DOHH2 (cell line): Measurements from ENCODE around the gene DHX29.

Experiments
- EZH2phosphoT487 ChIP-seq: fragments of 200-600 bp; sonication (generic); IDR thresholded peaks from 2 replicates; pipeline ENCODE4 v1.6.1; 2017; ENCODE audit warnings: borderline replicate concordance, mild to moderate bottlenecking, antibody characterized with exemption, low read length, moderate library complexity, mixed read lengths
- TF ChIP-seq, protein P1 (sequence below): fragments of 200-600 bp; sonication (generic); IDR thresholded peaks from one replicate; pipeline ENCODE4 v1.5.1; 2014; ENCODE audit warnings: antibody characterized with exemption, mild to moderate bottlenecking, low read depth, low read length; ENCODE audit not compliant: poor library complexity, severe bottlenecking

DNA sequence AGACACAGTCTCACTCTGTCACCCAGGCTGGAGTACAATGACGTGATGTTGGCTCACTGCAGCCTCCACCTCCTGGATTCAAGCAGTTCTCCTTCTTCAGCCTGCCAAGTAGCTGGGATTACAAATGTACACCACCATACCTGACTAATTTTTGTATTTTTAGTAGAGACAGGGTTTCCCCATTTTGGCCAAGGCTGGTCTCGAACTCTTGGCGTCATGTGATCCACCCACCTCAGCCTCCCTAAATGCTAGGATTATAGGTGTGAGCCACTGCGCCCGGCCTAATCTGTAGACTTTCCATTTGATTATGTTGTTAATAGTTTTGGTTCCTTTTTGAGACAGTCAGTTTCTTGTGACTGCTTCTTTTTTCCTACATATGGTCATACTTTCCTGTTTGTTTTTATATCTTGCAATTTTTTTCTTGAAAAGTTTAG is 31.3 kb upstream of the DHX29 start:
- TF ChIP-seq, protein P1, sequence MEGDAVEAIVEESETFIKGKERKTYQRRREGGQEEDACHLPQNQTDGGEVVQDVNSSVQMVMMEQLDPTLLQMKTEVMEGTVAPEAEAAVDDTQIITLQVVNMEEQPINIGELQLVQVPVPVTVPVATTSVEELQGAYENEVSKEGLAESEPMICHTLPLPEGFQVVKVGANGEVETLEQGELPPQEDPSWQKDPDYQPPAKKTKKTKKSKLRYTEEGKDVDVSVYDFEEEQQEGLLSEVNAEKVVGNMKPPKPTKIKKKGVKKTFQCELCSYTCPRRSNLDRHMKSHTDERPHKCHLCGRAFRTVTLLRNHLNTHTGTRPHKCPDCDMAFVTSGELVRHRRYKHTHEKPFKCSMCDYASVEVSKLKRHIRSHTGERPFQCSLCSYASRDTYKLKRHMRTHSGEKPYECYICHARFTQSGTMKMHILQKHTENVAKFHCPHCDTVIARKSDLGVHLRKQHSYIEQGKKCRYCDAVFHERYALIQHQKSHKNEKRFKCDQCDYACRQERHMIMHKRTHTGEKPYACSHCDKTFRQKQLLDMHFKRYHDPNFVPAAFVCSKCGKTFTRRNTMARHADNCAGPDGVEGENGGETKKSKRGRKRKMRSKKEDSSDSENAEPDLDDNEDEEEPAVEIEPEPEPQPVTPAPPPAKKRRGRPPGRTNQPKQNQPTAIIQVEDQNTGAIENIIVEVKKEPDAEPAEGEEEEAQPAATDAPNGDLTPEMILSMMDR, result no peak
- no peak for TF ChIP-seq EZH2phosphoT487
